GM18502 (cell line): Measurements from ENCODE around the gene SEL1L2.
A peak's percentile ranks its signal among the peaks of the same experiment; 100 is the strongest.
"Not testable (repeated sequence)": the region's sequence is repeated elsewhere in the genome, so short reads cannot be mapped to it uniquely, and the experiment has no call there.

Experiments used
- ATAC-seq: cut with Tn5 transposase; IDR thresholded peaks from one replicate; pipeline ENCODE4 v1.9.1; 2021; ENCODE audit warnings: mild to moderate bottlenecking; ENCODE audit not compliant: unreplicated experiment, poor library complexity

Gene SEL1L2

GRCh38 chr20:13990465-13990864, at the start of gene SEL1L2:
Gene SEL1L2, minus strand, starts transcription at chr20:13990614. Its CDS starts 80 bp downstream, at chr20:13990534.
- ATAC-seq, result no peak

- ATAC-seq, result no peak
Observed at GRCh38 chr20:14036567-14036966, 46.2 kb upstream of the SEL1L2 start.

DNA sequence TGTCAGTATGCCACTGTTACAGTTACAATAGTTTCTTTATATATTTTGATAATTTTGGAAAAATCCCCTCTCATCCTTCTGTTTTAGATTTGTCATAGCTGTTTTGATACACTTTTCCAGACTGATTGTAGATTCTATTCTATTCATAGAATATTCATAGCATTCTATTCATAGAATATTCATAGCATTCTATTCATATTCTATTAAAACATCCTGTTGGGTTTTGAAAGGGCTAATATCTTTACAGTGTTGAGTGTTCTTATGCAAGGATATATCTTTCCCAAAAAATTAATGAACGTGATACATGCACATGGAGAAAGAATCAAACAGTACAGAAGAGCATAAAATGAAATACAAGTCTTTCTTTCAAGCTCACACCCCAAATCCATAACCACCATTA, 42.9 kb upstream of the SEL1L2 start:
- no peak for ATAC-seq

DNA sequence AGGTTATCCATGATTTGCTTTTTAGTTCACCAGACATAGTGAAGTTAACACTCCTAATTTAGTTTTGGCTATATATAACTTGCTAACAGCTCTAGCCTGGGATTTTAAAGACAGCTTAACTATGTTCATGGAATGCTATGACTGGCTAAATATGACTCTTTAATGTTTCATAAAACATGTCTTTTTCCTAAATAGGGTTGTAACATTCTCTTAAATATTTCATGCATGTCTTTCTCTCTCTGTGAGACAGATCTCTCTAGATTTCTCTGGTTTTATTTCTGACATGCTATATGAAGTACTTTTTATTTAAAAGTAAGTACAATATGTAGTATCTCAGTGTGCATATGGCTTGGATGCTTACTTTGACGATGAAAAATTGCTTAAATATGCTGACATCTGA, 40.6 kb upstream of the SEL1L2 start:
- no peak for ATAC-seq

- no peak for ATAC-seq
Observed at GRCh38 chr20:14012671-14013070, 22.3 kb upstream of the SEL1L2 start.

DNA sequence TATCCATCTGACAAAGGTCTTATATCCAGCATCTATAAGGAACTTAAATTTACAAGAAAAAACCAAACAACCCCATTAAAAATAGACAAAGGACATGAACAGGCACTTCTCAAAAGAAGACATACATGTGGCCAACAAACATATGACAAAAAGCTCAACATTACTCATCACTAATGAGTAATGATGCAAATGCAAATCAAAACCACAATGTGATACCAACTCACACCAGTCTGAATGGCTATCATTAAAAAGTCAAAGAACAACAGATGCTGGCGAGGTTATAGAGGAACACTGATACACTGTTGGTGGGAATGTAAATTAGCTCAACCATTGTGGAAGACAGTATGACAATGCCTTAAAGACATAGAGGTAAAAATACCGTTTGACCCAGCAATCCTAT, 18.8 kb upstream of the SEL1L2 start:
- ATAC-seq, result no peak

- no peak for ATAC-seq
Observed at GRCh38 chr20:14005996-14006395, 15.6 kb upstream of the SEL1L2 start.

DNA sequence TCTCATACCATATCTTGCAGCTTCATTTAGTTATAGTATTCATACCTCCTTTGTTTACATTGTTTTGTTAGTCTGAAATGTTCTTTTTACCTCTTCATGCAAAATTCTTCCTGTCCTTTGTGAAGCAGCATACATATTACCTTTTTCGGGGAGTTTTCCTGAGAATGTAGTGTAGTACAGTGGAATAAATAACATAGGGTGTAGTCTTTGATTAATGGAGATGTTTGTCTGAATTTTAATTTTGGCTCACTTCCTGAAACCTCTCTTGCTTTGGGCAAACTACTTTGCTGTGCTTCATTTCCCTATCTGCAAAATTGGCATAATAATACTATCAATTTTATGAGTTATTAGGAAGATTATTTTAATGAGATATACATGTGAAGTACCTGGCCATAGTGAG, 10.5 kb upstream of the SEL1L2 start:
- ATAC-seq, result no peak

- no peak for ATAC-seq
Observed at GRCh38 chr20:13996265-13996664, 5.9 kb upstream of the SEL1L2 start.

GRCh38 chr20:13995841-13996240, 5.4 kb upstream of the SEL1L2 start:
- ATAC-seq, result no peak

GRCh38 chr20:13995086-13995665, 4.8 kb upstream of the SEL1L2 start, which contains the start of gene MACROD2:
Gene MACROD2, plus strand, starts transcription at chr20:13995516.
- peak; percentile 91 for ATAC-seq

DNA sequence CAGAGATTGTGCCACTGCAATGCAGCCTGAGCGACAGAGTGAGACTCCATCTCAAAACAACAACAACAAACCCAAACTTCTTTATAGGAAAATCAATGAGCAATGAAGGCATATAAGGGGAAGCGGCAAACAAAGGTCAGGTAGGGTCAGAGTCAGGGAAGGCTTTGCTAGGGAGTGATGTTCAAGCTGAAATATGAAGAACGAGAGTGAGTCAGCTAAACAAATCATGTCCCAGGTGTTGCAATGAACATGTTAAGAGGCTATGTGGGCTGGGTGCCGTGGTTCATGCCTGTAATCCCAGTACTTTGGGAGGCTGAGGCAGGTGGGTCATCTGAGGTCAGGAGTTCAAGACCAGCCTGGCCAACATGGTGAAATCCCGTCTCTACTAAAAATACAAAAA, 1.5 kb upstream of the SEL1L2 start:
- not testable (repeated sequence) for ATAC-seq

- ATAC-seq, result no peak
Observed at GRCh38 chr20:13991311-13991710, 897 bp upstream of the SEL1L2 start.

- ATAC-seq, result no peak
Observed at GRCh38 chr20:13984211-13984610, 6.2 kb downstream of the SEL1L2 start.

DNA sequence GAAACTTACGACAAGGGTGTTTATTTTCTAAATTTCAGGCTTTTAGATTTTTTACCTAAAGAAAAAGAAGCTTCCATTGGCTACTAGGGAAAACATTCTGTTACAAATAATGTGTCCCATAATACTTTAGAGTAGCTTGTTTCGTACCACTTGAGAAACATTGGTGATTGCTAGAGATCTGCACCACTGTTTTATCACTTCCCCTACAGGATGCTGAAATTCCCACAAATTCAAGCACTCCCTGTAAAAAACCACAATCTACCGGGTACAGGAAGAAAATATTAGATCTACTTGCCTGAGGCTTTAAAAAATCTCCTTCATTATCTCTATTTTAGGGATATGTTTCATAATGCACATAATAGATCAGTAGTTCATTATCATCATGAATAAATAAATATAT, 29.9 kb downstream of the SEL1L2 start:
- no peak for ATAC-seq

DNA sequence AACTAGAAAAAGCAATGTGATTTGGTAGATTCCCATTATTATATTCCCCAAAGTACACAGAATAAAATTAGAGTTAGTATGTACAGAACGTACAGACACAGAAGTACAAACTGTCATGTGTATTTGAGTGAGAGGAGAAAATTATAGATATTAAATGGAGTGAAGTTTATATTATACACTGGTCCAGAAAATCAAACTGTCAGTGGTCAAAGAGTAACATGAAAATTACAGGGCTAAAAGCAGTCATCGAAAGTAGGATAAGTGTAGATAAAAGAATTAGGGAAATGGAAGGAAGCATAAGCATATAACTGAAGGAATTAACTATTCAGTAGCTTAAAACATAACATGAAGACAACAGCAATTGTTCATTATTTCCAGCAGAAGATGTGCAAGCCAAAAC, 30.3 kb downstream of the SEL1L2 start:
- ATAC-seq, result no peak

- no peak for ATAC-seq
Observed at GRCh38 chr20:13953227-13953626, 37.2 kb downstream of the SEL1L2 start.

GRCh38 chr20:13947719-13948118, 42.7 kb downstream of the SEL1L2 start:
- ATAC-seq, result no peak

DNA sequence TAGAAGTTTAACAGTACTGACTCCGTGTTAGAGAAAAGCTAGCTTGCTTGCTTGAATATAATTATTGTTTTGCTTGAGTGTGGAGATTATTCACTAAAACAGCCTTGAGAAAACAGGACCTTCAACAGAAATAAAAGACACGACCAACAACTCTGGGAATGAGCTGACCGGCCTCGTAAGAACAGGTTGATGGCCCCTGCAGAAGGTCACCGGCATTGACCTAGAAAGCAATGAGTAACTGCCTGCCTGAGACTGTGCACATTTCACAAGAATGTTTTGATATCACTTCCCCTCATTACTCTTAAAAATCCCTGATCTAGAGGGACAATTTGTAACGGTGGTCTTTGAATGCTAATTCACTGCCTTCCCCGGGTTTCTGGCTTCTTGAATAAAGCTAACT, 49.4 kb downstream of the SEL1L2 start:
- no peak for ATAC-seq

DNA sequence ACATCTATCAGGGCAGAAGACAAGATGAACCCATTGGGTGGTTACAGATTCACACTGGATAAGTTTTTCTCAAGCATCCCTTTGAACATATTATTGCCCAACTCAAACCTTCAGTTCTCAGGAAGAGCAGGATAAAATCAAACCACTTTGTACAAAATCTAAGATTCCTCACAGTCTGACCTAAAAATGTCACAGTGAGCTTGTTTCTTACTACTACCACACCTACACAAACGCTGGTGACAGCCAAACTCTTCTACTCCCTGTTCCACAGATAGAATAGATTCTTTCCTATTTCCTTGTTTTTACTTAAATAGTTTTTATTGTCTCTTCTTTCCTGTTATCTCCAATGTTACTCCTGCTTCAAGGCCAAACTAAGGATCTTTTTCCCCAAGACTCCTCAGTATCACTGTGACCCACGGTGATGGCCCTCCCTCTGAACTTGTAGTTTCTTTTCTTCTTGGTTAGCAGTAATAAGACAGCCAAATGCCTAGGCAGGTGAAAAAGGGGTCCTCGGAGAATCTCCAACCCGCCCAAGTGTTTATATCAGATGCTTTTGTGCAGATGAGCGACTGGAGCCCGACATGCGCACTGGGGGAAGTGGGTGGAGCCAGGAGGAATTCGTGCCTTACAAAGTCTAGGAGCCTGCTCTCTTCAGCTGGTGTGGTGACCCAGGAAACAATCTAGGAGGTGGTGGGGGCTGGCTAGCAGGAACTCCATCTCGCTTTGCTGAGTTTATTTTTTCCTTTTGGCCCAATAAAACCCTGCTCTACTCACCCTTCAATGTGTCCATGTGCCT, 53.4 kb downstream of the SEL1L2 start:
- ATAC-seq, result no peak

- ATAC-seq, result no peak
Observed at GRCh38 chr20:13934992-13935894, 55.2 kb downstream of the SEL1L2 start.
